Raji (cell line): Measurements from ENCODE around the gene SIX2.

Experiments used
- POLR2A ChIP-seq: IDR thresholded peaks from 2 replicates; pipeline ENCODE4 v1.6.1; 2011; ENCODE audit warnings: low read depth, low read length, control low read depth; ENCODE audit not compliant: insufficient read depth

Gene SIX2

DNA sequence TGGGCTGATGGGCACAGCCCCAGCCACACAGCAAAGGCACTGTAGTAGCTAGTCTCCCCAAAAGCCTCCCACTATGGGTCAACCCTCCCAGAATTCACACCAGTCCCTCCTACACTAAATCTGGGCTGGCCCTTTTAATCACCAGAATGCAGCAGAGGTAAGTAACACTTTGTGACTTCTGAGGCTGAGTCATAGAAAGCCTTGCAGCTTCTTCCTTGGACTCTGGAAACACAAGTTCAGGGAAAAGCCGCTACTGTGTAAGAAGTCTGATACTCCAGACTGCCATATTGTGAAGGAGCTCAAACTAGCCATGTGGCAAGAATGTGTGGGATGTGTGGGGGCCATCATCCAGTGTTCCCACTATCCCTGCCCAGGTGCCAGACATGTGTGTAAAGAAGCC is 19.0 kb upstream of the SIX2 start:
- TF ChIP-seq POLR2A = no peak

DNA sequence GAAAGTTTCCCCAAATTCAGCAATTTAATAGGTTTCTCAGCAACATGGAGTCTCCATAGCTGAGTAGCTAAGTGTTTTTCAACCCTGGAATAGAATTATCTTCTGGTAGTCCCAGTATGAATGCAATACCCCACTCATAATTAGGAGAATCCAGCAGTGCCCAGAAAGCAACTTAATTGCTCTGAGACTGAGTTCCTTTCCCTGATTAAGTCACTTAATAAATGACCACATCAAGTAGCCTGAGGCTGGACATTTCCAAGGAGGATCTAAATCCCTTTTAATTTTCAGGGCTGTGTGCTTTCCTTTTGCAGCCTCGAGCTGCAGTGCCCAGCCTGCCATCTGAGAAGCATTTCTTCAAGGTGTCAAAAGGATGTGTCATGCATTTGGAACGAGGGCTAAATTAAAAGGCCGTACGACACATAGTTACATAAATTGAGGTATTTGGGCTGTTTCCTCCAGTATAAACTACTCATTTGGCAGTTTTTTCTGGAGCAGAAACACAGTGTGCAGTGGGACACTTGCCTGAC is 17.7 kb upstream of the SIX2 start:
- no peak for TF ChIP-seq POLR2A

DNA sequence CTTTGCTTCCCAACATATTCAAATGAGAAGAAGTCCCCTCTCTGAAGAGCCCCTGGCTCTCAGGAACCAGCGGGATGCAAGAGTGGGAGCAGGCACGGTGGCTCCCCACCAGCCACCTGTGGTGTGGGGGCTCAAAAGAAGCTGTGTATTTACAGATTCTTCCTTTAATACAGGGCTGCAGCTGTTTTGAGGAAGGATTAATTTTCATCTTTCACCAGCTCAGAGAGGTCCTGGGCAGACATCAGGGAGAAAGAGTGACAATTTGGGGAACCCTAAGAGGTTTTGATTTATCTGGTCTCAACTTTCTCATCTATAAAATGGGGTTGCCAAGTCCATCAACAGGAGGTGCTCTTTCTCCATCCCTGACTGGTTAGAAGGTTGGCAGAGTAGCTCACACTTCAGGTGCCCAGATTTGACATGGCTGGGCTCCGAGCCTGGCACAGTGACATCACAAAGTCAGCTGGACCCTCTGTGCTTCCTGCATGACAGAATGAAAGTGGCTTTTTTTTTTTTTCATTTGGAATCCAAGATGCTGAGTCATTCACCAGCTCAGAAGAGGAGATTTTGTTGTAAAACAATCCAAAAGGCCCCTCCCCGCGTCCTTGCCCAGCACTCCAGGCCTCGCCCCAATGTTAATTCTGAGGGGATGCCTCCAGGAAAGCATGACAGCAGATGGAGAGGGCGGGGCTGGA is 15.5 kb upstream of the SIX2 start:
- TF ChIP-seq POLR2A = no peak

DNA sequence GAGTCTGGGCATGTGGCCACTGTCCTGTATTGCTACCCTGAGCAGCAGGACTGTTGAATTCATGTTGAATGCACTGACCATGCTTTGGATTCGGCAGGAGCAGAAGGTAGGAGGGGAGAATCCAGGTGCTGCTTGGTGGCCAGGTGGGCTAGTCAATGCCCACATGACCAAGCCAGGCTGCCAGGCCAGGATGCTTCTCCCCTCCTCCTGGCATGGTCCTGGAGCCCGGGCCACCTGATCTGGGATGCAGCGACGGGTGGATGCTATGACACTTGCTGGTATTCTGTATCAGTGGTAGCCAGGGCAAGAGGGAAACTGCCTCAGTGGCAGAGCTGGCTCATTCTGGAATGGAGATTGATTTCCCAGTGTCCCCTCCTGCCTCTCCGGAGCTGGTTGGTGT is 14.8 kb upstream of the SIX2 start:
- TF ChIP-seq POLR2A = no peak

DNA sequence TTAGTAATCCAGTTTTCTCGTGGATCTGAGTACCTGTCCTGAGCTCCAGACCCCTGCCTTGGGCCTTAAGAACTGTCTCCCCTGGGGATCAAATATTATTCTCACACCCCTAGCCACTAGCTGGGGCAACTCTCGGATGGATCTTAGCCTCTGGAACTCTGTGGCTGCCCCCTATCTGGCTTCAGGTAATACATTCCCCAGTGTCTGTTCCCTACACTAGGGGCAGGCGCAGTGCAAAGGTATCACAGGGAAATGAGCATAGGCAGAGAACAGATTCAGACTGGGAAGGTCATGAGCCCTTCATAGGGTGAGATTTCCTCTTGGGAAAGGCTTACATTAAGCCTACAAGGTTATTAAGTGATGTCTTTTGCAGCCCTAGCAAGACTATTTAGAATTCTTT is 11.2 kb upstream of the SIX2 start:
- TF ChIP-seq POLR2A = no peak

DNA sequence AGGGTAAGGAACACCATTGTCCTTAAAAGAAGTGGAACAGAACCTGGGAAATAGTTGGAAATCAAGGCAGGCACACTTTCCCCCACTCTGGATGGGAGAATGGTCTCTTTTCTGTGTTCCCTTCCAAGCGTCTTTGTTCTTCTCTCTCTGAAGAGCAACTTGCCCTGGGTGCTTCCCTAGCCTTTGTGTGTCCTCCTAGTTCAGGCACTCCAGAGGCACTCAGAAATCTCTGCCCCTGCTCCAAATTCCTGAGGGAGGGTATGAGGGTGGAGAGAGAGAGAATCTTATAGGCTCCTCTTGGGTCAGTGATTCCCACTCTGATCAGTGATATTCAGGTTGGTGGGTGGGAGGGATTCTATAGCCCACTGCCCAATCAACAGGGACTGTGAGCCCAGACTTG is 8.8 kb upstream of the SIX2 start:
- no peak for TF ChIP-seq POLR2A

DNA sequence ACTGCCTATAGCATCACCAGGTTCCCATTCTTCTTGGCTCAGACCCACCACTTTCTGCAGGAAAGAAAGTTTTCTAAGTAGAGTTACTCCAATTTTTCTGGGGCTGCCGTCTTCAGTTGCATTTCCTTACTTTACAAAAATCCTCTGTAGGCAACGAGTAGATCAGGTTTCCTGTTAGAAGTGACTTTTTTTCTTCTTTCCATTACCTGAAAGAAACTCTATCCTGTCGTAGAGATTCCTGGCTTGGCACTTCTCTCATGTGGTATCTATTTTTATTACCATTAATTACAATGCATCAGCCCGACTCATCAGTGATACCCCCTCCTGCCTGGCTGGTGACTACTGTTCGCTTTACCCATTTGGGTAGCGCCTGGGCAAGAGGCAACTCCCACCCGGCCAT is 5.6 kb upstream of the SIX2 start:
- TF ChIP-seq POLR2A = no peak

DNA sequence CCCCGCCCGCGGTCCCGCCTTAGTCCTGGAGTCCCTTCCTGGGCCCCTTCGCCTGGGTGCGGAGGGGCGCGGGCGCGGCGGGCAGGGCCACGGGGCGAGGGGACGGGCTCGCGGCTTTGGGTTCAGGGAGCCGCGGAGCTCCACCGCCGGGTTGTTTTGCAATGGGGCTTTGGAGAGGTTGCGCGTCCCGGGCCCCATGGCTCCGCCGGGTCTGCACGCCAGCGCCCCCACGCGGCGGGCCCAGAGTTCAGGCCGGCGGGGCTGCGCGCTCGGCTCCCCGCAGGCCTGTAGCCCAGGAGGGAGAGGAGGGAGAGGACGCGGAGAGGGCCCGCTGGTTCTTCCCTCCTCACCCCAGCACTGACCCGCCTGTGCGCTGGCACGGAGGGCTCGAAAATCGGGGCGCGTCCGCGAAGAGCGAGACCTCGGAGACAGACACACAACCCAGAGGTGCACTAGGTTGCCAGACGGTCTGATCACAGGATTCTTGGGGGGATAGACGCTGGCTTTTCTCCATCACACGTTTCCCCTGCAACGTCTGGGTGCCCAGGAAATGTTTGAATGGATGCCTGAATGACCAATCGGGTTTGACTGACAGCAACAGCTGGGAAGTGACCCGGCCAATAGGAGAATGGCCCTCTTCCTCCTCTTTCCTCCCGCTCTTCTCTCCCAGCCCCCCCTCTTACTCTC is 4.9 kb upstream of the SIX2 start:
- TF ChIP-seq POLR2A = no peak

DNA sequence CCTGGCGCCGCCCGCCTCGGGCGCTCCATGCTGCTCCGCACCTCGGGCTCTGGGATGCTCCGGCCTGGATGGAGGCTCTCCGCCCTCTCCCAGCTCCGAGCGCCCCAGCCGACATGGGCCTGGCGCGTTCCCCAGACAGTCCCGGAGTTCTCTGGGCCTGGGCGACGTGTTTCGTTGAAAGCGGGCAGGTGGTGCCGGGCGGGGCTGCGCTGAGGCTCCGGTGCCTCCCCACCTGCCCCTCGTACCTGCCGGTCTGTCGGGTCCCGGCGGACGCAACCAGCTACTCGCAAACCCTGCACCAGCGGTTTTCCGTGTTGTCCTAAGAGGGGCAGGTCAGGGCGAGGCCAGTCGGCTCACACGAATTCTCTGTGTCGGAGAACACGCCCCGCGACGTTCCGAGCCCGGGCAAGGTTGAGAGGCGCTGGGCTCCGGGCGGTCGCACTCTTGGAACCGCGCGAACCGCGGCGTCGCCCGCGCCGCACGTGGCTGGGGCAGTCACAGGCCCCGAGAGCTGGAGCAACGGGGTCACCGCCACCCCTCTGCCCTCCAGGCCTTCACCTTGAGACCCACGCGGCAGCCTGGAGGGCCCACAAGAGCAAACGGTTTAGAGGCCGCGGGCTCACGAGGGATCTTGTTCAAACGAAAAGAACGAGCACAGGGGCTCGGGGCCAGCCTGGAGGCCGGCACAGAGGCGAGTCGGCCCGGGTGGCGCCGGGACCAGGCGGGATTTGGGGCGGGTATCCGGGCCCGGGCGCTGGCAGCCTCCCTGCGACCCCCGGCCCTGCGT is 4.2 kb upstream of the SIX2 start:
- no peak for TF ChIP-seq POLR2A

DNA sequence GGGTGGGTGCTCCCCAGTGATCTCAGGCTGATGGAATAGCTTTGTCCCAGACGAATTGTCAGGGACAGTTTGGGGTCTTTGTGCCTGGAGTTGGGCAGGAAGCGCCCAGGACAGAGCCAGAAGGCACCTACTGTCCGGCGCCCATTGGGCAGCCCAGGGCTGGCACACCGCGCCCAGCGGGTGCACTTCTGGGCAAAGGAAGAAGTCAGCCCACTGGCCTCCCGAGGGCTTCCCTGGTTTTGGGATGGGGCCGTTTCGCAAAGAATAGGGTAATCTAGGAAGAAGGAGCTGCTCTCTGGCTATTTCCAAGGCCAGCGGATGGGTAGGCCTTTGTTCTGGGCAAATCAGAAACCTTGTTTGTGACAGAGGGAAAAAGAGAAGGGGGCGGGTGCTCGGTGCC is 3.5 kb upstream of the SIX2 start:
- no peak for TF ChIP-seq POLR2A

DNA sequence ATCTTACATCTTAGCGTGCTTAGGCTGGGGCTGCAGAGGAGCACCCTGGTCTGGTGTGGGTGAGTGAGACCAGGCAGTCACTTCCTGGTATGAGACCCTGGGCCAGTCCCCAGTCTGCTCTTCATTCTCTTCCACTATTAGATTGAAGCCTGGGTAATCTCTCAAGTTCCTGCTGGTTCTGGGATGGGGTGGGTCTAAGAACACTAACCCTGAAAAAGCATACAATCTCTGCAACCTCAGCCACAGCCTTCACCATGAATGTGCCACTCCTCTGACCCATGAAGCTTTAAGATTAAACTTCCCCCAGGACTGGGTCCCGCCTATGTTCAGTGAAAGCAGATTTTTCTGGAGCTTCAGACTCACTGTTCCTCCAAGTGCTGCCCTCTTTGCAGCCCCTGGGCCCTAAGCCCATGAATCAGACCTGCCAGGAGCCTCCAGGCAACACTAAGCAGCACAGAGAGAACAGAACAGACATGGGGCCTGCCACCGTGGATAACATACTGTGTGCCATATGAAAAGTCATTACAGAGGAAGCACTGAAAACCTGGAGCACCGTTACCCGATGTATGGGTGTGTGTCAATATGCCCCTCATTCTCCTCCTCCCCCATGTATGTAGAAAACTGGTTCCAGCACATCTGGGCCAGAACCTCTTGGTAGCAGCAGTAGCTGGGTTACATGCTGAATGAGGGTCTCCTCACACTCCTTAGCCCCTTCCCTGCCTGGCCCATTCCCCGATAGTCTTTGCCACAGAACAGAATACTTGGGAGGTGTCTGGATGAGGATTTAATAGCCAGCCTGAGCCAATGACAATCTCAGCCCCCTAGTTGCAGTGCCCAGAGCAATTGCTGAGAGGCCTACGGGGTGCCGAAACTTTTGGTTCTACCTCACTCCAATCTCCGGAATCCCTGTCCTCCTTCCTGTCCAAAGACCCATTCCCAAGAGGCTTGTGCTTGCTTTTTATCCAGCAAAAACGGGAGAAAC is 2.7 kb upstream of the SIX2 start:
- no peak for TF ChIP-seq POLR2A

DNA sequence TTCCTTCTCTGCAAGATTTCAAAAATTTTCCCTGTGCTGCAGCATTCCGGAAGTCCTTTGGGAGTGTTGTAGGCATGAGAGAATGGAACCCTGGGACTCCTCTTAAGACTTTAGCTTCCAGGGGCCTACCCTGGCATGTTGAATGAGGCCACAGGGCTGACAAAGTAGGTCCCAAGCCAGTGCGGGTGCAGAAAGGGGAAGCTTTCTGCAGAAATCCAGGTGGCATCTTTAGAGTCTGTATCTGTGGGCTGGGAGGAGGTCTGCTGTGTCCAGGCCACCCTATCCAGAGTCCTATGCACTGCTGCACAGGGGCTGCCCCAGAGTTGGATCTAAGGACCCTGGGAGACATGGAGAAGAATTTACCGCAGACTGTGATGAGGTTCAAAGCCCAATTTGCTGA is 1.9 kb upstream of the SIX2 start:
- TF ChIP-seq POLR2A = no peak

DNA sequence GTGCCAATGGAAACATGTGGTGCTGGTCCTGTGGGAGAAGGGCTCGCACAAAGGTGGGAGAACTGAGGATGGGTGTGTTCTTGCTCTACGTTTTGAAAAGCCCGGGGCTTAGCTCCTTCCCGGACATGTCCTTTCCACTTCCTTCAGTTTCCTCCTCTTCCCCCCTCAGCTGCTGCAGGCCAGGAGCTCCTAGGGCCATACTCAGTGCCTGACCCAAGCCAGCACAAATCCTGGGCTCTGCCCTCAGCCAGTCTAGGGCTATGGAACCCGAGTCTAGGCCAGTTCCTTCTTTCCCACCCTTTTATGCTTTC is 1.4 kb upstream of the SIX2 start:
- no peak for TF ChIP-seq POLR2A

DNA sequence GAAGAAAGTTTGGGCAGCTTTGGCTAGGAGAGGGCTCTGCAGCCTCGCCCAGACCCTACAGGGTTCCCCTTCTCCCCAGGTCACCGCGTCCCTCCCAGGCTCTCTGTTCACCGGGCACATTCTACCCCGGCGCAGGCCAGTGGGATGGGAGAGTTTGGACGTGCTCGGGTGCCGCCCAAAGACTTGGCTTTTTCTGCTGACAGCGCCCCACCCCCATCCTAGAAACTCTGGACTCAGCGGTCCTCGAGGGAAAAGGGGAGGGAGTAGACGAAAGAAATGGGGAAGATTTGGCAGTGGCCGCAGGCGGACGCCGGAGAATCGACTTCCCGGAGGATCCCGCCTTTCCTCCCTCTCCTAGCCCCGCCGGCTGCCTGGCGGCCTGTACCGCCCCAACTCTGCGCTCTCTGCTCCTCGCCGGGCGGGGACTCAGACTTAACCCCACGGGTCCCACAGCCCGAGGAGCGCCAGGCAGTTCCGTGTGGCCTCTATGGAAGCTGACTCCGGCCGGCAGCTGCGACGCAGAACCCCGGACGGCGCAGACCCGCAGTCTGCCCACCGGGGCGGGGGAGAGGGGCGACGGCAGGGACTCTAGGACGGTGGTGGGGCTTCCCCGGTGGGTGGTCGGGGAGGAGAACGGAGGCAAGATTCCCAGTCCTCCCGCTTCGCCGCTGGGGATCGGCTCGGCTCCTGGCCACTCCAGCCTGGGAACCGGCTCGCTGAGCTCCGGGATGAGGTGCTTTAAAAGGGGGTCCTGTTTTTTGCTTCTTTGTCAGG is 863 bp upstream of the SIX2 start:
- TF ChIP-seq POLR2A = no peak
